ENCODE data around the gene PRKCA.
"Not testable (repeated sequence)": the region's sequence is repeated elsewhere in the genome, so short reads cannot be mapped to it uniquely, and the experiment has no call there.

Gene PRKCA

DNA sequence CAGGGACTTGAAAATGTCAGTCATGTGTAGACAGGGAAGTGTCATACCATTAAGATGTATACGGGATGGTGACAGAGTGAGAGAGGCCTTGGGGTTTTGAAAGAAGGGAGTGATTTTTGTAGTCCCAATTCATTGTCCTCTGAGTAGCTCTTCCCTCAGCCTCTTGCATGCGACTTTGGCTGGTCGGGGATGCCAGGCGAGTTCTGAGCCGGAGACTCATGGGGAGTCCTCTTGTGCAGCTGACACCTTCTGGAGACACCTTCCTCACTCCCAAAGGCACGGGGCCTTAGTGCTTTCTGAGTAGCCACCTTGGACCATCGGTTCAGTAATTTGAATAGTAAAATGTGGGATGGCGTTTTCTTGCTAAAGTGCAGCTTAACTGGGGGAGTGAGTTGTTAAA, 144.7 kb downstream of the PRKCA start:
- no peak for DNase-seq

DNA sequence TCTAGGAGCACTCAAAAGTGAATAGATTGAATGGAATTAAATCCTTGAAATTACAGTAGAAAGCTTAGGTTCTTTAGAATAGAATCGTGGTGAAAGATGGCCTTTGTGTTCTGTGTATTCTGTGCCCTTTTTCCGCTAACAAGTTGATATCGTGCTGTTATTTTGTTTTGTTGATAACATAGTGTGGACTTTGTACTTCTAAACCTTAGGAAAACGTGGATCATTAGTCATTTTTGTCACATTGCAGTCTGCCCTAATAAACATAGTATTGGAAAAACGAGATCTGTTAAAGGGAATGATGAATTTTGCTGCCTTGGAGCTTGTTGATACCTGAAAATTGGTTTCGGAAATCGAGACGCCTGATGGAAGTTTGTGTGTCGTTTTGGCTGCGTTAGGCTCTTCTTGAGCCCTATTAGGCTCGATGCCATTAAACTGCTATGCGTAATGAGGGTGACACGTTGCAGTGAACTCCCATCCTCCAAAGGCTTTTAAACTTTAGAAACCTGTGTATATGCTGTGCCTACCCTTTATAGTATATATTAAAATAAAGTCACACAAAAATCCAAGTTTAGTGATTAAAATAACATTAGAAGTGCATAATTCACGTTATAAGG, 145.7 kb downstream of the PRKCA start:
- DNase-seq: no peak

DNA sequence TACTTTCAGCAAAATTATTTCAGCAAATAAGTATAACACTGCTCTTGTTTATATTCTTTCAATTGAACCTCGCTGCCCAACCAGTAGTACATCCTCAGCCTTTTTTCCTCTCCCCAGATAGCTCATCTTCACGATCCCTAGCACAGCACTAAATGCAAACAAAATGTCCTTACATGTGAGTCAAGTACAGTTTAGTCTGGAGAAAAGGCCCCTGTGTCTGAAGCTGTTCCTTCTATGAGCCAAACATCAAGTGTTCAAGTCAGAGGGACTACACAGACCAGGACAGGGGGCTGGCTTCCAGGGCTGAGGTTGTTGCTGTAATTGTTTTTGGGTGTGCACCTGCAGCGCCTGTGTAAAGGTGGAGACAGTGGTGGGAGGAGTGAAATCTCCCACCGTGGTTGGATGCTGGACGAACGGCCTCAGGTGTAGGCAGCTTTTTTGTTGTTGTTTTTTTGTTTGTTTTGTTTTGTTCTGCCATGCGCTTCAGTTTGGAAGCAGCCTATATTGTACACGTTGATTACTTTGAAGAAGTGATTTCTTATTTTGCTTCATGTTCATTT, 147.1 kb downstream of the PRKCA start:
- no peak for DNase-seq

DNA sequence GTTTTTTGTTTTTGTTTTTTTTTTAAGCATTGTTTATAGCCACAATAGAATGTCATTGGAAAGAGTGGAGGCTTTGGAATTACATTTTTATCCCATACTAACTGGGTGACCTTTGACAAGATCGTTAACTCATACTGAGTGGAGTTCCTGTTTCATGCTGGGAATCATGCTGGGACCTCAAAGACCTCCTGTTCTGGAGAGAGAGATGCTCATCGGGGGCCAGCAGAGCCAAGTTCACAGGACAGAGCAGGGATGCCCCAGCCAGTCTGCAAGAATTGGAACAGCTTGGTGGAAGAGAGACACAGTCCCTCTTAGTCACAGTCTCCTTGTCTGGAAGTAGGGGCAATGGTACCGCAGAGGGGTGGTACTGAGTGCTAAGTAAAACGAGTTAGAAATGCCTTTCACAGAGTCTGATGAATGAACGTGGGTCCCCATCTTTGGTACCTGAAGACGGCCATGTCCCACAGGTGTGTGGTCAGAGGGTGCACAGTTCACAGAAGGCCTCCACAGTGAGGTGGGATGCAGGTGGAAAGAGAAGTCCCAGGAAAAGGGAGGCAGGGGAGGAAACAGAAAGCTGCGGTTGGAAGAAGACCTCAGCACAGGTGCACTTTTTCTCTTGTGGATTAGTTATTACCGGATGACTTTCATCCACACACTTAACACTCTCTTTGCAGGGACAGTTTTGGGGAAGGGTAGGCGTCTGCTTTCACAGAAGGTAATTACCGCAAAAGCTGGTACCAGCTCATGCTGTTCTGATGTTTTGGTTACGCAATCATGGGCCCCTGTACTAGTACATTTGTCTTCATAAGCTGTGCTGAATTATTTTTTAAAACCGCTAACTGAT, 147.8 kb downstream of the PRKCA start:
- DNase-seq: no peak

DNA sequence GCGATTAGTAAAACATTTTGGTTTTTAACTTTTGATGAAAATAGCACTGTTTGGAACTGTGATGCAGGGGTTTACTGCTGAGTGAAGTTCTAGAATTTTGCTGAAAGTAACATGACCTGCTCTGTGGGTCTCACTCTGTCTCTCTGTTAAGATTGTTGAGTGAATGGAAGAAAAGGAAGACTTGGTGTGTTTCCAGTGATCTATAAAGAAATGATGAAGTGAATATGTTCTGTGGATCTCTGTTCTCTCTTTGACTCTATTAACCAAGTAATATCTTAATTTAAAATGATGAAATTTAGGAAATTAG, 148.4 kb downstream of the PRKCA start:
- no peak for DNase-seq

DNA sequence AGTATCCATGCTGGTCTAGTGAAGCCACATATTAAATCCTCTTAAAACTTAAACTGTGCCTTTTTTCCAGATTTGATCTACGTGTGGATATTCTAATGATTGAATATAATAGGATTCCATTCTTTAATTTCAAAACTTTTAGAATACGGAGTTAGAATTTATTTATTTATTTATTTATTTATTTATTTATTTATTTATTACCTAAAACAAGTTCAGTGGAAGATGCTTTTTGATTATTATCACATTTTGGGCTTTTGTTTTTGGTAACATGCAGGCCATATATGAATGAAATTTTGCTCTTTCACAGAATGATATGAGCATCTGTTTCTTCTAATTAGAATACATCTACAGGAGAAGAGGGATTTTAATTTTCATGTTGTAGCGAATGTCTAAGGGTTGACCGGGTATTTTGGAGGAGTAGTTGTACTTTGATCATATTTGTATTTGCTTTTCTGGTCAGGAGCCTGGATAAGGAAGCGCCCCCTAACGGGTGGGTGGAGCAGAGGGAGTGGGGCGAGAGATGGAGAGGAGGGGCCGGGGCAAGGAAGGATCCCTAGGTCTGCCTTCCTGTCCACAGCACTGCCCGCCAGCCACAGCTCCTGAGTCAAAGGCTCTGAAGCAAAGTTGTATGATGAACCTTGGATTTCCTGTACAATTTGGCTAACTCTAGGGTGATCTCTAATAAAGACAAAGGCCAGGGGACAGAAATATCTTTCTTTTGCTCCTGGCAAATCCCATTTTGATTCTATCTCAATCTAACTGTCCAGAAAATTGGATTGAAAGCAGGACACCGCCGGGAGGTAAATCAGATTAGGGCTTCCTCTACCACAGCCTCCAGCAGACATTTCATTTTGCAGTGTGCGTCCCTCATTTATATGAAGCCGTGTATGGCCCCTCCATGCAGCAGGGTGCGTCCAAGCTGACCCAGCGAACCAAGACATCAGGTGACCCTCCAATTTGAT, 149.1 kb downstream of the PRKCA start:
- DNase-seq: no peak

DNA sequence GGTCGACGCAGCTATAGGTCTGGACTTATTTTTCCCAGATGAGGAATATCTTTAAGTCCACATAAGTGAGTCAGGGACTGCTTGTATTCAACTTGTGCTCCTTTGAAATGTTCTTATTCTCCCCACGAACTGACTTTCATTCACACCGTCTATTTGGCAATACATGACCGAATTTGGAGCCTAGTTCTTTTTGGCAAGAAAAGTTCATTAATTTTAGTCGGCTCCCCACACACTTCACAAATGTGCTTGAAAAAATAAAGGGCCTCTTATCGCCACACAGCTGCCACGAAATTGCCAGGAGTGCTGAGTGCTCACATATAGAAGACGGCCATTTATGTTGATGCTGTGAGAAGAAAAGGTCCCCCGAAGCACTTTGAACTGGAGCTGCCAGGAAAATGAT, 152.6 kb downstream of the PRKCA start:
- DNase-seq: no peak

DNA sequence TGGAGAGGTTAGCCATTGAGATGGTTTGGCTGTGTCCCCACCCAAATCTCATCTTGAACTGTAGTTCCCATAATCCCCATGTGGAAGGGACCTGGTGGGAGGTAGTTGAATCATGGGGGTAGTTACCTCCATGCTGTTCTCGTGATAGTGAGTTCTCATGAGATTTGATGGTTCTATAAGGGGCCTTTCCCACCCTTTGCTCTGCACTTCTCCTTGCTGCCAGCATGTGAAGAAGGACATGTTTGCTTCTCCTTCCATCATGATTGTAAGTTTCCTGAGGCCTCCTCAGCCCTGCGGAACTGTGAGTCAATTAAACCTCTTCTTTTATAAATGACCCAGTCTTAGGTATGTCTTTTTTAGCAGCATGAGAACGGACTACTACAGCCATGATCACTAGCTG, 155.1 kb downstream of the PRKCA start:
- DNase-seq: not testable (repeated sequence)

DNA sequence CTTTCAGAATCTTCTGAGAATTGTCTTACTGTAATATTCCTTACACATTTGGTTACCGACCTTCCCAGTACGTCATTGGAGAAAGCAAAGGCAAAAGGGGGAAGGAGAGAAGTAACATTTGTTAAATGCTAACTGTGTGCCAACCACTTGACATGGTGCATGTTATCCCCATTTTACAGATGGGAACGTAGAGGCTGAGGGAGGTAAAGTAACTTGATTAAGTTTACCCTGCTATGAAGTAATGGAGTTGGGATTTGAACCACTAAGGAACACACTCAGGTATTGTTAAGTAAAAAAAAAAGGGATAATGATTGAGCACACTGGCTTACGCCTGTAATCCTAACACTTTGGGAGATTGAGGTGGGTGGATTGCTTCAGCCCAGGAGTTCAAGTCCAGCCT, 156.4 kb downstream of the PRKCA start:
- DNase-seq: no peak

DNA sequence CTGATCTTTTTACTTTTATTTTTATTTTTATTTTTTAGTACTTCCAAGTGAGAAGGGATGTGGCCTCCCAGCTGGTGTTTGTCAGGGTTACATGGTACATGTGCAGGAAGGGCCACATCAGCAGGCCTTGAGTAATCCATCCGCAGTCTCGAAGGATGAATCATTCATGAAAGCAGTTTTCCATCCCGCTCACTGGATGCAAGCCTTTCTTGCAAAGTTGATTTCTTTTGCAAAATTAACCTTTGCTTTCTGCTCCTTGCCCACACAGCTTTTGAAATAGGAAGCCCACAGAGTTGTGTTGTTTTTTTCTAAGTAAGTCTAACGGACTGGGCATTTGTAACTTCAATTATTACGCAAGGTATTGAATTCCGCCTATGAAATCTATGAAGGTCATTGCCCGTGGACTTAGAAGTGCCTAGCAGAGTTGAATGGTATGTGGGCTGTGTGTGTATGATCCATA, 157.4 kb downstream of the PRKCA start:
- peak; percentile 63 for DNase-seq

DNA sequence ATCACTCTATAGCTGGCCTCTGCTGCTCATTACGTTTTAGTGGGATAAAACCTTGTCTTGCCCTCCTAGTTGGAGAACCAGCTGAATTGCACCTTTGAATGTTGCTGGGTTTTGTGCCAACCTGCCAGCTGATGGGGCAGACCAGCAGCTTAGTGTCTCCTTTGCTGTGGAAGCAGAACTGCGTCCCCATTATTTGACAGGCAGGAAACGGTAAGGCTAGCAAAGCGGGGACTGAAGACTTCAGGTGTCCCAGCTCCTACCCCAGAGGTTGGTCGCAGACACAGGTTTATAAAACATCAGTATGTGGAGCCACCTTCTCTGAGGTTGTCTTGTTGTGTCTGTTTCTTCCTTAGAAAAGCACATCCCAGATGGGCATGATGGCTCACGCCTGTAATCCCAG, 158.1 kb downstream of the PRKCA start:
- no peak for DNase-seq

DNA sequence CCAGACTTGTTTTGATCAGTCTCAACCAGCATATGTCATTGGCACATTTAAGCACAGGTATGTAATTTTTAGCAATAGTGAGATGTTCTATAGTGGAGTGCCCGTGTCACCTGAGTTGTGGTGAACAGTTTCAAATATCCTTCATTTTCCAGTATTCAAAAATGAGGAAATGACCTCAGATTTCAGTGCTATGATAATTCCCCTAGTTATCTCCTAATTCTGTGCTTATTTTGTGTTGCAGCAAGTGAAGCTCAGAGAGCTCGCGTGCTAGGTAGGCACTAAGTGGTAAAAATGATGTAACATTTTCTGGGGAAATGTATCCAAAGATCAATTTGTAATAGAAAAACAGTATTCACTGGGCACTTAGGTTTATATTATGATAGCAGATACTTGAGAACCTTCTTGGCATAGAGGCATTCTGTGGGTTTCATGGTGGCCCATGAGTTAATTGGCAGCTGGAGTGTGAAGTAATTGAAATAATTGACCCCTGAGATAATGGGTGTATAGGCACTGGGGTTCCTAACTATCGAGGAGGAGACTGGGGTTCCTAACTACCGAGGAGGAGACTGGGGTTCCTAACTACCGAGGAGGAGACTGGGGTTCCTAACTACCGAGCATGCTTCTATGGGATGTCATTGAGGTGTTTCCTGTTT, 159.1 kb downstream of the PRKCA start:
- DNase-seq: no peak

DNA sequence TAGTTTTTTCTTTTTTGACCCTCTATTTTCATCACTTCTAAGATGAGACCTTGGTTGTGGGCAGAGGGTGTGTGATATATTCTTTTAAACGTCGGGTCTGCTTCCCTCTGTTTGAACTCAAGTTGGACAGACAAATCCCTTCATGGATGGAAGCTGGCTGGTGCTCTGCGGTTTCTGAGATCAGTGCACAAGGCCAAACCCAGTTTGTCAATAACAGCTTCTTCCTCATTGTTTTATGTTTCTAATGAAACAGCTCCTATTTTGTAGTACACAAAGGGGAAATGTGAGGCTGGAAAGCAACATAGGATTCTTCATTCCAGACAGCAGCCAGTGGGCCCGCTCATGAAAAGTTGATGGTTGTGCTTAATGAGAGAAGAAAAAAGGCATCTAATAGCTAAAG, 159.6 kb downstream of the PRKCA start:
- no peak for DNase-seq

DNA sequence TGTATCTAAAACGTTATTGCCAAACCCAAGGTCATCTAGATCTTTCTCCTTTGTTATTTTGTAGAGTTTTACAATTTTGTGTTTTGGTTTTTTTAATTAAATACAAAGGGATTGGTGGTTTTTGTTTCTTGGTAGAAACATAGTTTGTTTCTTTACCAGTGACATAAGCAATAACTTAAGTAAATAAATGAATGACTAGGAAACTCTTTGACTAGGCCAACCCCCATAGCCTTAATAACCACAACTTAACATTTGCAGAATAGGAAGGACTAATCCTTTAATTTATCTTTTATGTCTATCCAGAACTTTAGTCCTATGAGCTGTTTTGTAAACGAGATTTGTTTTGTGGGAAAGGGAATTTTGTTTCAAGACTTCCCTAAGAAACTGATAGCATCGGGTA, 162.5 kb downstream of the PRKCA start:
- DNase-seq: no peak

DNA sequence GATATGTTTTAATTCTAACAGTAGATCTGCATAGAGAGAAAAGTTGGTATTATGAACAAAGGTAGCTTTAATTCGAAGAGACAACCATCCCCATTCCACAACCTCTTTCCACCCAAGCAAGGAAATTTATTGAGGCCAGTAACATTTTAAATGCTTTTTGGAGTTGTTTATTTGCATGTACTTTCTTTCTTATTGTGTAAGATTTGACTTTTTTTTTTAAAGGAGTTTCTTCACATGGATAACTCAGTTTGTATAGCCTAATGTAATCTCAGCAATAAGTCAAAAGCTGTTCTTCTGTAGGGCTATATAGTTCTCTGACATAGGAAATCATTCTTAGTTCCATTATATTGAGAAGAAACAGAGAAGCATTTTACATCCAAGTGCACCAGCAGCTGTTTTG, 163.3 kb downstream of the PRKCA start:
- no peak for DNase-seq

DNA sequence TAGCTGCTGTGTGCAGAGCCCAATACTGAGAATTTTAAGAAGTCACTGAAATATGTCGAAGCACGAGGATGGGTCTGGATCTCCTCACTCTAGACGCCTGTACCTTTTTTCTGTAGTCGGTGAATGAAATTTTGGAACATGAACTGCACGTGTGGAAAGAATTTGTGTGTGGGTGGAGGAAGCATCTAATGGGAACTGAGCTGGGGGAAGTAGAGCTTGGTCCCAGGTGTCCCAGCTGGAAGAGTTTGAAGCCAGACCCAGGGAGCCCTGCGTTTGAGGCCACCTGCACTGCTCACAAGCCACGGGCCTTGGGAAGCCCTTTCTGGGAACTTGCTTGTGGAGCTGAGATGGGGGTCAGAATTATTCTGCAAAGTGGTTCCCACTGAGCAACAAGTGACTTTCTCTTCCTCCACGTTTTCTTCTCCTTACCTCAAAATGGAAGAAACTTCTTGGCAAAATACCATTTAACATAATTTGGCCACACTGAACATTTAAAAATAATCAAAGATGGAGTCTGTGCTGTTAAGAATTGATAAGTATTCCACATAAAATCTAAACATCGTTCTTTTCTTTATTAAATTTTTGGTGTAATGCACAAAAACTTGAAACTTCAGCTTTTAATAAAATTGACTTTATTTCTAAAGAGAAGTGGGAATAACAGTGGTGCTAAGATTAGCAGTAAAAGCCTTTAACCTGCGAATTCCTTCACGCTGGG, 163.8 kb downstream of the PRKCA start:
- no peak for DNase-seq

DNA sequence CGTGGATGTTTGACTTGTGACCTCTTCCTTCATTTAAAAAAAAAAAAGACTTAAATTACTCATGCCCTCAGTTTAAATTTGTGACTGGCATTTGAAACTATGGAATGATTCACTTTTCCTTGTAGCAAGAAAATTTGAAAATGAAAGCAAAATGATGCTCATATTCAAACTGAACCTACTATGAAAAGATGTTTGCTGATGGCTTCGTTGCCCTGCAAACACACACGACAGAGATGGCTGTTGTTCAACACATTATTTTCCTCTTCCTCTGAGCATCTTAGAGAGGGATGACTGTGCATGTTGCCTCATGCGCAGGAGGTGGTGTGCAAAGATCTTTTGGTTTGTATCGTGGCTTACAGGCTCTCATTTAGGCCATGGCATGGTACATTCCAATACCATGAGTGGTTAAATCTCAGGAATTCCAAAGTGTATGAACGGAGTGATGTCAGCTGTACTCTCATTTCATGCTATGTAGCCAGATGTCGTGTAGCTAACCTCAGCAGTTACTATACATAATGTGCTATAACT, 164.5 kb downstream of the PRKCA start:
- peak; percentile 46 for DNase-seq

DNA sequence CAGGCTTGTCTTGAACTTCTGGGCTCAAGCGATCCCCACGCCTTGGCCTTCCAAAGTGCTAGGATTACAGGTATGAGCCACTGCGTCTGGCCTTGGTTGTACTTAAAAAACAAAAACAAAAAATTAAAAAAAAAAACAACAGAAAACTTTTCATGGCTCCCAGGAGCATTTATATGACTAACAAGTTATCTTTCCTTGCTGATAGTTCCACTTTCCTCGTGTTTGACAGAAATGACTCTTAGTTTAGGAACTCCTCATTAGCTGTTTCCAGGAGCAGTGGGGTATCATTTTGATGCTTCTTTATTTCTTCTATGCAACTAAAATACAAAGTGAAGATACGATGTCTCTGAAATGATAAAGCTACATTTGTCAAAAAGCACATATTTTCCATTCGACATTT, 165.4 kb downstream of the PRKCA start:
- DNase-seq: no peak

DNA sequence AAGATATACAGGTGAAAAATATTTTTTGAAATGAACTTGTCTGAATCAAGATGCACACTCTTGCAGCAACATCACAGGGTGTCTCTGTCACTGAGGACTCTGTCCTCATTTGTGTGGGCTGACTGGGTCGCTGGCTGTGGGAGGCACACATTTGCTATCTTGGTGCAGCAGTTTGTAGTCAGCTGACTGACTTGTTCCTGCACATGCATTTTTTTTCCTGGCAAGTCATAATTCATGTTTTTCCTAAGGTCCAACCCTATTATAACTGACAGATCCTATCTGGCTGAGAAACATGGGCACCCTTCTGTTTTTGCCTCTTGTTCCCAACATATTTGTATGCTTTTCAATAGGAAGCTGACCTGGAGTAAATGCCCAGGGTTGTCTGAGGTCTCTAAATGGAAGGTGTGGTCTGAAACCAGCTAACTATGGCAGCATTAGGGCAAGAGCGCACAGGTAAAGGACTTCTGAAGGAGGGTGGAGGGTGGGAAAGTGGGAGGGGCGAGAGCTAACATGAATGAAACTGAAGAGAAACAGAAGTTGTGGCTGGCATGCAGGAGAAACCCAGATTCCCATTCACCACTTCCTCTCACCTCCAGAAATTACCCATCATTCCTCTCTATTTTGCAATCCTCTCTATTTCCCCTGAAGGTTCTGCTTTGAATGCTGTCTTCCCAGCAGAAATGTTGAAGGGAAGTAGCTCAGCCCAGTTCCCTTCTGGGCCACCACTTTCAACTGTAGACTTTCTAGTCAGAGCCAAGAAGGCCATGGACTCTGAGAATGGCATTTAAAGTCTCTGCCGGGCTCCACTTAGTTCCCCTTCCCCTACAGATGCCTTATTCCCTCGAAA, 166.1 kb downstream of the PRKCA start:
- peak; percentile 84 for DNase-seq

DNA sequence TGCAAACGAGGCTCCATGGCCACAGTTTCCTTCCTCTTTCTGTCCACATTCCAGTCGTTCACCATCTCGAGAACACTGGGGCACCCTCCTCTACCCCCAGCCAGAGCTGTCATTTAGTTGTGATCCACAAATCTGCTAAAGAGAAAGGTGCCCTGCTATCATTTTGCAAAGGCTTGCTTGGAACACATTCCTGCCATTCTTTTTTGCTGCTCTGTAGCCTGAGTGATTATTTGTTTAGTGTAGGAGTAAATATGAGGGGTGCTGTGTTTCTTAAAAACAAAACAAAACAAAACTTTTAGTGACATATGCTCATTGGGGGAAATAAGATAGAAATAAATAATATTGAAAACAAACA, 166.7 kb downstream of the PRKCA start:
- no peak for DNase-seq

DNA sequence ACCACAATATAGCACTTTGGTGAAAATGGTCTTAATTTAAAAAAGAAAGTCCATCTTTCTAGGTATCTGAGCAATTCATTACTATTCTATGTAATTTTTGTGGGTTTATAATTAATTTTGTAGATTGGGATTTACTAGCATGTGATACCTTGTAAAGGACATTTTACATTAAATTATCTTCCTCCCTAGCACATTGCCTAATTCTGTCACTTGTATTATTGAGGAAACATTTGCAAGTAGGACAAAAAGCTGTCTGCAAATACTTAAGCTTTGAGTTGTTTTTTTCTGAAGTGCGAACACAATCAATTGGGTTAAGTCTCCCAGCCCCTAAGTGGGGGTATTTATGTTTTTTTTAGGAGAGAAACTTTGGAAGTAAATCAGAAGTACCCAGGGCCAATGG, 167.0 kb downstream of the PRKCA start:
- no peak for DNase-seq
